HG02970 (cell line): ENCODE measurements around the gene EFEMP2.

Source experiments
- ATAC-seq: cut with Tn5 transposase; IDR thresholded peaks from one replicate; pipeline ENCODE4 v1.9.1; 2021; ENCODE audit warnings: mild to moderate bottlenecking, moderate library complexity, moderate number of reproducible peaks; ENCODE audit not compliant: unreplicated experiment, low FRiP score

The EFEMP2 gene

DNA sequence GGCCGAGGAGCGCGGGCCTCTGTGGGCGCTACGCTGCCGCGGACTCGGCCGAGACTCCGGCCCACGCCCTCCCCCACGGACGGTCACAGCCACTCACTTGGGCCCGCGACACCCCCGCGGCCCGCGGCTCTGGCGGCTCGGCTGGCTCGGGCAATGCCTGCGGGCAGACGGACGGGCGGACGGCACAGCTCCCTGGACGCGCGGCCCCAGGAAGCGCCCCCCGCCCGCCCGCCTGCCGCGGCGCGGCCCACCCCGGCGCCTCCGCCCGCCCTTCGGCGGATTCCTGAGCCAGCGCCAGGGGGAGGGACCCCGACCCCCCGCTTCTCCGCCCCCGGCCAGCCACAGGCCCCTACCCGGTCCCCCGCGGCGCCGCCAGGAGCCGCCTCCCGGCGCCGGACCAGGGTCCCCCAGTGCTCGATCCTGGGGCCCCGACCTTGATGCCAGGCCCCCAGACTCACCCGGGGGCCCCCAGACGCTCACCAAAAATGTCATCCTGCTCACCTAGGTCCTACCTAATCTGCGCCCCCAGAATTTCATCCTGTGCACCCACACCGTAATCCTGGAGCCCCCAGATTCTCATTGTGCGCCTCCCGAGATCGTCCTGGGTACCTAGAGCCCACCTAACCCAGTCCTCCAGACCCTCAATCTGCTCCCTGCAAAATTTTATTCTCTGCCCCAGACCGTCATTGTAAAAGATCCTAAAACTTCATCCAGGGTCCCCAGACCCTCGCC is at the start of gene EFEMP2:
EFEMP2 (minus strand) TSS at position 215 of the 732 bp plus-strand sequence. CDS start 446 bp downstream, outside the sequence.
- no peak for ATAC-seq

DNA sequence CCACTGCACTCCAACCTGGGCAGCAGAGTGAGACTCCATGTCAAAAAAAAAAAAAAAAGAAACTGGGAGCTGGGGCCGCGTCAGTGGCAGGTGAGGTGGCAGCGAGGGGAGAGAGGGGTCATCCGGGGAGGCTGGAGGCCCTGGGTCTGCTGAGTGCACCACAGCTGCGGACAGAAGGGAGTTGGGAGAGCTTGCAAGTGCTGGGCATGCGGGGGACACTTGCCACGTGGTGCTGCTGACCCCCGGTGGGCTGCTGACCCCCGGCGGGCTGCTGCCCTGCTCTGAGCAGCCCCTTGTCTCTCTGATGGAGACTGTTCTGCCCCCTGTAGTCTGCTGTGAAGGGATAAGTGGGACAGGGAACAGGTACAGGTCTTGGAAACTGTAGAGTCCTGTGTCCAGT is 49.3 kb upstream of the EFEMP2 start:
- no peak for ATAC-seq

- no peak for ATAC-seq
These were observed 48.5 kb upstream of the EFEMP2 start for GRCh38 chr11:65921033-65921555.

DNA sequence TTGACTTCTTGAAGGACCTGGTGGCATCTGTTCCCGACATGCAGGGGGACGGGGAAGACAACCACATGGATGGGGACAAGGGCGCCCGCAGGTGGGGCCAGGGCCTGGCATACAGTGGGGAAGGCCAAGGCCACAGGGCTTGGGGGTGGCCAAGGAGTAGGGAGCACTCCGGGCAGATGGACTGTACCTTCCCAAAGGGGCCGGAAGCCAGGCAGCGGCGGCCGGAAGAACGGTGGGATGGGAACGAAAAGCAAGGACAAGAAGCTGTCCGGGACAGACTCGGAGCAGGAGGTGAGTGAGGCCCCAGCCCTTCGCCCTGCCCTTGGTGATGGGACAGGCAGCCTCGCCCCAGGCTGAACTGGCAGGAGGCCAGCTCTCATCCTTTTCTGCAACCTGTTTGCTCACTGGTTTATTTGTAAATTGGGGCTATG is 47.8 kb upstream of the EFEMP2 start:
- ATAC-seq: no peak

GRCh38 chr11:65919573-65920371 is 47.2 kb upstream of the EFEMP2 start:
- peak; percentile 36 for ATAC-seq

DNA sequence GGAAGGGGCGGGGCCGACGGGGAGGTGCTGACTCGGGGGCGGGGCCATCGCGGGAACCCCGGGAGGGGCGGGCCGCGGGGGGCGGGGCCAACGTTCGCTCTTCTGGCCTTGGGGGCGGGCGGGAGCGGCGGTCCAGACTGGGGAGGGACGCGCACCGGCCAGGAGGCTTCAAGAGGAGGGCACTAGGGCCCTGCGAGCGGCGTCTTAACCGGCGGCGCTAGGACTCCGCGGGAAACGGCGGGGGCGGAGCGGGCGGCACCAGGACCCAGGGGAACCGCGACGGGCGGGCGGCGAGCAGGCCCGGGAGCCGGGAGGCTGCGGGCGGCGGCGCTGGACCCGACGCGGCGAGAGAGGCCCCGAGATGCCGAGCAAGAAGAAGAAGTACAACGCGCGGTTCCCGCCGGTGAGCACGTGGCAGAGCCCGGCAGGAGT is 46.6 kb upstream of the EFEMP2 start, which contains the start of gene DRAP1:
DRAP1 (plus strand) TSS at position 286 of the 432 bp plus-strand sequence; CDS start at position 362, 76 bp downstream.
- peak; percentile 83 for ATAC-seq

DNA sequence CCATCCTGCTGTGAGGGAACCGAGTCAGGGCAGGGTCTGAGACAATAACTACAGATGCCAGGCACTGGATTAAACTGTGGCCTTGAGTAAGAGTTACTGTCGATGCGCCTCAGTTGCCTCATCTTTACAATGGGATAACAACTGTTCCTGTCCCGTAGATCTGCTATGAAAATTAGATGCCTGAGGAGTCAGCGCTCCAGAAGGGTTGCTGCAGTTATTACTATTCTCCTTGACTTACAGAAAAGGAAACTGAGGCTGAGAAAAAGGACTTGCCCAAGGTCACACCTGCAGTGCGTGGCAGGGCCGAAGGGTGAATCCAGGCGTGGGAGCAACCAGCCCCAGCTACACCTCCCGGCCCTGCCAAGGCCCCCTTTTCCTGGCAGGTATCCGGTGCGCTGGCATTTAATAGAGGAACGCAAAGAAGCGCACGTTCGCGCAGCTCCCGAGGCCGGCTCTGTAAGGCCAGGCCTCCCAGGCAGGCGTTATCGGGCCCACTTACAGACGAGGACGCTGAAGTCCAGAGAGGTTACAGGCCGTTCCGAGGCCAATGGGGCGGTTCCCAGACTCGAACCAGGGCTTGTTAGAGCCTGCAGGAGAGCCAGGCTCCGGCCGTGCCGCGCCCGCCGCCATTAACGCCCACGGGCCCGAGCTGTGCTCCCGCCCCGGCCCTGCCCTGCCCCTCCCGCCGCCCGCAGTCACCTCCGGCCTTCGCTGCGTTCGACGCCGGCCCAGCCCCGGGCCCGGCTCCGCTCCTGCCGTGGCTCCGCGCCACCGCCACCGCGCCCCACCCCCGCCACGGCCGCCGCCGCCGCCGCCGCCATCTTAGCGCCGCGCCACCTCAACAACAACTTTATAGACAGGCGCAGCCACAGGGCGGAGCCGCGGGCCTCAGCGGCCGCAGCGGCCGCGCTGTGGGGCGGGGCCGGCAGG is 45.9 kb upstream of the EFEMP2 start, which contains the start of gene C11orf68:
C11orf68 (minus strand) TSS at position 852 of the 930 bp plus-strand sequence; CDS start at position 821, 31 bp downstream.
- ATAC-seq: peak; percentile 61

- ATAC-seq: no peak
These were observed 45.0 kb upstream of the EFEMP2 start for GRCh38 chr11:65917434-65918210.

DNA sequence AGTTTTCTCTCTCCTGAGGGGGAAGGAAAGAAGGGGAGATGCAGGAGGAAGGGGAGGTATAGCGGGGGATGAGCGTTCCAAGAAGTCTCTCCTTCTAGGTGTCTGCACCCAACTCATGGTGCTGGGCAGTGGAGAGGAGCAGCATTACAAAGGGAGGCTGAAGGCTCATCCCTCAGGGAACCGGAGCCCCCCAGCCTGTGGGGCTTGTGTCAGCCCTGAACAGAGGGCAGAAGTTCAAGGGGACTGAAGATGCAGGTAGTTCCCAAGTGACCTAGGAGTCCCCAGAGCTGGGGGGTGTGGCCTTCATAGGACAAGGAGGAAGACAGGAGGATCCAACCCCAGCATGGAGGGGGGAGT is 44.5 kb upstream of the EFEMP2 start:
- ATAC-seq: no peak

GRCh38 chr11:65916391-65916790 is 43.8 kb upstream of the EFEMP2 start:
- ATAC-seq: no peak

DNA sequence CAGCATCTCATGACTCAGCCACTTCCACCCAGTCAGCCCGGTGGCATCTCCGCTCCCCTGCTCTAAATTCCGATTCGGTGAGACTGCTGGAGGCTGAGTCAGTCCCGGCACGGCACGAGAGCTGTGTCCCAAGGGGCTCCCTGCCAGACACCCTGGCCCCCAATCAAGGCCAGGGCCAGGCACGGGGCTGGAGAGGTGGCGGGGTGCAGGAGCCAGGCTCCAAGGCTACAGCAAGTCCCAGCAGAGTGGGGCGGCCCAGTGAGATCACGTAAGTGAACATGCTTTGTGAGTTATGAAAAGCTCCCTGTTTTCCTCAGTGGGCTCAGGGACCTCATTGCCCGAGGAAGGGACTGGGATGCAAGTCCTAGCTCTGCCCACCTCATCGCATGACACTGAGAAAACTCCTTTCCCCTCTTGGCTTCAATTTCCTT is 43.2 kb upstream of the EFEMP2 start:
- ATAC-seq: no peak

GRCh38 chr11:65915101-65915820 is 42.7 kb upstream of the EFEMP2 start:
- ATAC-seq: no peak

- ATAC-seq: no peak
These were observed 40.2 kb upstream of the EFEMP2 start for GRCh38 chr11:65912845-65913244.

- no peak for ATAC-seq
These were observed 39.3 kb upstream of the EFEMP2 start for GRCh38 chr11:65911682-65912568.

- no peak for ATAC-seq
These were observed 35.3 kb upstream of the EFEMP2 start for GRCh38 chr11:65907878-65908277.

DNA sequence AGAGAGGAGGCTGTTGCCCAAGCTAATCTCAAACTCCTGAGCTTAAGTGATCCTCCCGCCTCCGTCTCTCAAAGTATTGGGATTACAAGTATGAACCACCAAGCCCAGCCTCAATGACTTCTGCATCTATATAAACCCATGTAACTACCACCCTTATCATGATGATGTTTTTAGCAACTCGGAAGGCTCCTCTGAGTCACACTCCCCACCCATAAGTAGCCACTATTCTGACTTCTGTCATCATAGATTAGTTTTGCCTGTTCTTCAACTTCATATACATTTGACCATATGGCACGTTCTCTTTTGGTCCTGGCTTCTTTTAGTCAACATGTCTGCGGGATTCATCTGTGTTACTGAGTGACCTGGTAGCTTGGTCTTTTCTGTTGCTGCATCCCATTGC is 34.0 kb upstream of the EFEMP2 start:
- no peak for ATAC-seq

DNA sequence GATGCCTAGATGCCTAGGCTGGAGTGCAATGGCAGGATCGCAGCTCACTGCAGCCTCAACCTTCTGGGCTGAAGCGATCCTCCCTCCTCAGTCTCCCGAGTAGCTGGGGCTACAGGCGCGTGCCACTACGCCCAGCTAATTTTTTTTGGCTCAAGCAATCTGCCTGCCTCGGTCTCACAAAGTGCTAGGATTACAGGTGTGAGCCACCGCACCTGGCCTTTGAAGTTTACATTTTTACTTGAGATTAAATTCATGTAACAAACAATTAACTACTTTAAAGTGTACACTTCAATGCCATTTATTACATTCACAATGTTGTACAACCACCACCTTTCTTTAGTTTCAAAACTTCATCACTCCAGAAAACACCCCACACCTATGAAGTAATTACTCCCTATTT is 31.1 kb upstream of the EFEMP2 start:
- no peak for ATAC-seq

- ATAC-seq: no peak
These were observed 30.5 kb upstream of the EFEMP2 start for GRCh38 chr11:65903068-65903481.
